ENCODE data around the gene SLC49A4.

Gene SLC49A4

GRCh38 chr3:122921791-122922651 is 127.2 kb downstream of the SLC49A4 start:
- Histone ChIP-seq H3K14ac (ENCODE audit: low read length in 2 of 2) (no peak overlapping the region), H3K4ac (ENCODE audit: low read depth in 1 of 2, low read length in 2 of 2) (no peak overlapping the region), H3K36me3 (ENCODE audit: control insufficient read depth in 1 of 2, insufficient read depth in 2 of 2, low read depth in 1 of 2, low read length in 2 of 2) (no peaks in the 10 kb centered on the region), H2BK5ac (ENCODE audit: low read depth, low read length, poor library complexity, severe bottlenecking) (no peak overlapping the region), H3K27me3 (ENCODE audit: control insufficient read depth in 1 of 2, insufficient read depth in 1 of 2, low read length in 2 of 2) (peaks cover 86 to 88% of the 10 kb centered on the region in 2 experiments), H3K27ac (ENCODE audit: low read length, poor library complexity, severe bottlenecking) (no peak overlapping the region), H3K23ac (ENCODE audit: low read length in 2 of 2) (no peak overlapping the region), H3K4me2 (ENCODE audit: low read length, poor library complexity, severe bottlenecking) (no peak overlapping the region), H4K8ac (ENCODE audit: low read length) (no peak overlapping the region), H2BK120ac (ENCODE audit: low read depth, low read length) (no peak overlapping the region), H3K9me3 (ENCODE audit: control insufficient read depth, low read length) (no peaks in the 10 kb centered on the region), H3K4me1 (ENCODE audit: control insufficient read depth, insufficient read depth, low read depth, low read length) (peaks cover 2% of the 10 kb centered on the region), H2AFZ (ENCODE audit: low read depth, low read length) (no peak overlapping the region), H3K9ac (ENCODE audit: low read length) (no peak overlapping the region), H3K4me3 (ENCODE audit: insufficient read depth in 1 of 2, low read depth in 1 of 2, low read length in 2 of 2) (no peak overlapping the region), H3K18ac (ENCODE audit: low read depth in 1 of 2, low read length in 2 of 2) (no peak overlapping the region), H3K79me1 (replicated peaks; ENCODE audit: low read length, poor library complexity, severe bottlenecking) (no peaks in the 10 kb centered on the region), H2BK12ac (ENCODE audit: low read length in 2 of 2) (no peak overlapping the region), H4K91ac (ENCODE audit: low read length) (no peak overlapping the region), H2AK5ac (ENCODE audit: low read length, severe bottlenecking) (no peak overlapping the region), H2BK15ac (ENCODE audit: low read depth, poor library complexity, severe bottlenecking) (no peak overlapping the region)
- DNase-seq: no peak
- WGBS: 28% methylated on average over 62 of the region's 68 CpGs

- H3K4me2 ChIP-seq (ENCODE audit: low read length, poor library complexity, severe bottlenecking): no peak overlapping the region
- H2AK5ac ChIP-seq (ENCODE audit: low read length, severe bottlenecking): no peak overlapping the region
- no peaks in the 10 kb centered on the region for H3K36me3 ChIP-seq (ENCODE audit: control insufficient read depth in 1 of 2, insufficient read depth in 2 of 2, low read depth in 1 of 2, low read length in 2 of 2)
- H3K4me1 ChIP-seq (ENCODE audit: control insufficient read depth, insufficient read depth, low read depth, low read length): peaks cover 2% of the 10 kb centered on the region
- H3K27ac ChIP-seq (ENCODE audit: low read length, poor library complexity, severe bottlenecking): no peak overlapping the region
- H4K91ac ChIP-seq (ENCODE audit: low read length): no peak overlapping the region
- no peak overlapping the region for H2BK15ac ChIP-seq (ENCODE audit: low read depth, poor library complexity, severe bottlenecking)
- H3K18ac ChIP-seq (ENCODE audit: low read depth in 1 of 2, low read length in 2 of 2): no peak overlapping the region
- H3K27me3 ChIP-seq (ENCODE audit: control insufficient read depth in 1 of 2, insufficient read depth in 1 of 2, low read length in 2 of 2): peaks cover 81 to 89% of the 10 kb centered on the region in 2 experiments
- DNase-seq: no peak
- WGBS: 68% methylated on average over 6 of the region's 6 CpGs
- H2AFZ ChIP-seq (ENCODE audit: low read depth, low read length): no peak overlapping the region
- no peak overlapping the region for H3K4ac ChIP-seq (ENCODE audit: low read depth in 1 of 2, low read length in 2 of 2)
- no peak overlapping the region for H3K23ac ChIP-seq (ENCODE audit: low read length in 2 of 2)
- no peak overlapping the region for H3K9ac ChIP-seq (ENCODE audit: low read length)
- H2BK120ac ChIP-seq (ENCODE audit: low read depth, low read length): no peak overlapping the region
- H2BK5ac ChIP-seq (ENCODE audit: low read depth, low read length, poor library complexity, severe bottlenecking): no peak overlapping the region
- no peaks in the 10 kb centered on the region for H3K9me3 ChIP-seq (ENCODE audit: control insufficient read depth, low read length)
- H3K79me1 ChIP-seq (replicated peaks; ENCODE audit: low read length, poor library complexity, severe bottlenecking): no peaks in the 10 kb centered on the region
- H4K8ac ChIP-seq (ENCODE audit: low read length): no peak overlapping the region
- H3K4me3 ChIP-seq (ENCODE audit: insufficient read depth in 1 of 2, low read depth in 1 of 2, low read length in 2 of 2): no peak overlapping the region
- no peak overlapping the region for H2BK12ac ChIP-seq (ENCODE audit: low read length in 2 of 2)
- H3K14ac ChIP-seq (ENCODE audit: low read length in 2 of 2): no peak overlapping the region
These were observed 128.7 kb downstream of the SLC49A4 start for GRCh38 chr3:122923611-122924010.

DNA sequence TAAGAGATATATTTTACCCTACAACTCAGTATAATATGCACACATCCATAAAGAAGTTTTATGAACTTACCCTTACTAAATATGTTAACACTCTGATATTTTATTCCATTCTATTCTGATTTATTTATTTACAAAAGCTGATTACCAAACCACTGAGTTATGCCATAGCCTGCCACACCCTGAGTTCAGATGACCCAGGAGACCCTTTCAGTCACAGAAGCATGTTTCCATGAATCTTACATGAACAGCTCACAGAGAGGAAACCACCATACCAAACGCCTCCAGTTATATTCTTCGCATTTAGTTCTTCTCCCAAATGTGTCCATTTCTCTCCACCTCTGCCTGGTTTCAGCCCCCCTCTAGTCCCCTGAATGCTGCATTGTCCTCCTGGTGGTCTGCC is 129.2 kb downstream of the SLC49A4 start:
- H3K4me2 ChIP-seq (ENCODE audit: low read length, poor library complexity, severe bottlenecking): no peak overlapping the region
- H3K18ac ChIP-seq (ENCODE audit: low read depth in 1 of 2, low read length in 2 of 2): no peak overlapping the region
- H3K36me3 ChIP-seq (ENCODE audit: control insufficient read depth in 1 of 2, insufficient read depth in 2 of 2, low read depth in 1 of 2, low read length in 2 of 2): no peaks in the 10 kb centered on the region
- no peak overlapping the region for H3K4ac ChIP-seq (ENCODE audit: low read depth in 1 of 2, low read length in 2 of 2)
- H3K4me1 ChIP-seq (ENCODE audit: control insufficient read depth, insufficient read depth, low read depth, low read length): peaks cover 2% of the 10 kb centered on the region
- H3K9me3 ChIP-seq (ENCODE audit: control insufficient read depth, low read length): no peaks in the 10 kb centered on the region
- no peak overlapping the region for H3K23ac ChIP-seq (ENCODE audit: low read length in 2 of 2)
- H2AFZ ChIP-seq (ENCODE audit: low read depth, low read length): no peak overlapping the region
- H2BK5ac ChIP-seq (ENCODE audit: low read depth, low read length, poor library complexity, severe bottlenecking): no peak overlapping the region
- H2AK5ac ChIP-seq (ENCODE audit: low read length, severe bottlenecking): no peak overlapping the region
- no peak for DNase-seq
- H3K27me3 ChIP-seq (ENCODE audit: control insufficient read depth in 1 of 2, insufficient read depth in 1 of 2, low read length in 2 of 2): peaks cover 84 to 90% of the 10 kb centered on the region in 2 experiments
- H2BK120ac ChIP-seq (ENCODE audit: low read depth, low read length): no peak overlapping the region
- no peak overlapping the region for H4K8ac ChIP-seq (ENCODE audit: low read length)
- H4K91ac ChIP-seq (ENCODE audit: low read length): no peak overlapping the region
- H2BK12ac ChIP-seq (ENCODE audit: low read length in 2 of 2): no peak overlapping the region
- no peak overlapping the region for H2BK15ac ChIP-seq (ENCODE audit: low read depth, poor library complexity, severe bottlenecking)
- H3K9ac ChIP-seq (ENCODE audit: low read length): no peak overlapping the region
- WGBS: 91% methylated on average over 2 of the region's 2 CpGs
- no peak overlapping the region for H3K4me3 ChIP-seq (ENCODE audit: insufficient read depth in 1 of 2, low read depth in 1 of 2, low read length in 2 of 2)
- H3K14ac ChIP-seq (ENCODE audit: low read length in 2 of 2): no peak overlapping the region
- H3K27ac ChIP-seq (ENCODE audit: low read length, poor library complexity, severe bottlenecking): no peak overlapping the region
- no peaks in the 10 kb centered on the region for H3K79me1 ChIP-seq (replicated peaks; ENCODE audit: low read length, poor library complexity, severe bottlenecking)

GRCh38 chr3:122925756-122926155 is 130.9 kb downstream of the SLC49A4 start:
- H3K27ac ChIP-seq (ENCODE audit: low read length, poor library complexity, severe bottlenecking): no peak overlapping the region
- H3K23ac ChIP-seq (ENCODE audit: low read length in 2 of 2): no peak overlapping the region
- H3K18ac ChIP-seq (ENCODE audit: low read depth in 1 of 2, low read length in 2 of 2): no peak overlapping the region
- no peak for DNase-seq
- H2AK5ac ChIP-seq (ENCODE audit: low read length, severe bottlenecking): no peak overlapping the region
- peaks cover 84 to 91% of the 10 kb centered on the region in 2 experiments for H3K27me3 ChIP-seq (ENCODE audit: control insufficient read depth in 1 of 2, insufficient read depth in 1 of 2, low read length in 2 of 2)
- H3K4ac ChIP-seq (ENCODE audit: low read depth in 1 of 2, low read length in 2 of 2): no peak overlapping the region
- H3K36me3 ChIP-seq (ENCODE audit: control insufficient read depth in 1 of 2, insufficient read depth in 2 of 2, low read depth in 1 of 2, low read length in 2 of 2): no peaks in the 10 kb centered on the region
- H3K14ac ChIP-seq (ENCODE audit: low read length in 2 of 2): no peak overlapping the region
- WGBS: 57% methylated on average over 1 of the region's 1 CpG
- no peak overlapping the region for H2BK12ac ChIP-seq (ENCODE audit: low read length in 2 of 2)
- H2AFZ ChIP-seq (ENCODE audit: low read depth, low read length): no peak overlapping the region
- no peak overlapping the region for H3K4me2 ChIP-seq (ENCODE audit: low read length, poor library complexity, severe bottlenecking)
- no peak overlapping the region for H3K9ac ChIP-seq (ENCODE audit: low read length)
- no peaks in the 10 kb centered on the region for H3K79me1 ChIP-seq (replicated peaks; ENCODE audit: low read length, poor library complexity, severe bottlenecking)
- H2BK120ac ChIP-seq (ENCODE audit: low read depth, low read length): no peak overlapping the region
- H2BK15ac ChIP-seq (ENCODE audit: low read depth, poor library complexity, severe bottlenecking): no peak overlapping the region
- no peak overlapping the region for H4K8ac ChIP-seq (ENCODE audit: low read length)
- H3K9me3 ChIP-seq (ENCODE audit: control insufficient read depth, low read length): no peaks in the 10 kb centered on the region
- H3K4me1 ChIP-seq (ENCODE audit: control insufficient read depth, insufficient read depth, low read depth, low read length): peaks cover 2% of the 10 kb centered on the region
- no peak overlapping the region for H2BK5ac ChIP-seq (ENCODE audit: low read depth, low read length, poor library complexity, severe bottlenecking)
- H4K91ac ChIP-seq (ENCODE audit: low read length): no peak overlapping the region
- no peak overlapping the region for H3K4me3 ChIP-seq (ENCODE audit: insufficient read depth in 1 of 2, low read depth in 1 of 2, low read length in 2 of 2)

All from mesenchymal stem cell (in vitro differentiated cells and primary cell).